Retinal pigment epithelial cell (primary cell): ENCODE measurements around the gene BSG.

ENCODE experiments used
- DNase-seq: peaks from one replicate; pipeline ENCODE4 v3.0.0-alpha.2; 2010; ENCODE audit warnings: low read depth
- H3K4me3 ChIP-seq: 2 replicates; pipeline ENCODE4 v1.5.1; 2011; ENCODE audit warnings: mild to moderate bottlenecking, low read length, control low read depth, moderate library complexity
- CTCF ChIP-seq: conservative IDR thresholded peaks from 2 replicates; pipeline ENCODE4 v1.5.1; 2011; ENCODE audit warnings: low read depth, low read length, control low read depth, inconsistent platforms

The BSG gene

GRCh38 chr19:612941-613340 is 40.5 kb downstream of the BSG start:
- H3K4me3 ChIP-seq = no peak overlapping the region
- TF ChIP-seq CTCF = no peak
- no peak for DNase-seq

- DNase-seq = no peak
- H3K4me3 ChIP-seq = no peak overlapping the region
- no peak for TF ChIP-seq CTCF
Observed at GRCh38 chr19:613732-614567, 41.6 kb downstream of the BSG start.

- no peak for DNase-seq
- no peak for TF ChIP-seq CTCF
Observed at GRCh38 chr19:615619-616018, 43.2 kb downstream of the BSG start.

GRCh38 chr19:616062-616700 is 43.8 kb downstream of the BSG start:
- no peak overlapping the region for H3K4me3 ChIP-seq
- no peak for TF ChIP-seq CTCF
- DNase-seq = no peak

More at GRCh38 chr19:615619-616018, 43.2 kb downstream of the BSG start:
- no peak overlapping the region for H3K4me3 ChIP-seq

GRCh38 chr19:616747-617526 is 44.5 kb downstream of the BSG start:
- no peak overlapping the region for H3K4me3 ChIP-seq
- TF ChIP-seq CTCF = no peak
- no peak for DNase-seq

GRCh38 chr19:617551-618246 is 45.3 kb downstream of the BSG start:
- no peak for DNase-seq
- TF ChIP-seq CTCF = no peak
- H3K4me3 ChIP-seq = no peak overlapping the region
